Epithelial cell of proximal tubule (primary cell): ENCODE measurements around the gene PPCDC. TPM values are rescaled to one million over a fixed set of nuclear protein-coding genes. Genes with fewer than 3 reads are reported as not detected.

Experiments
- DNase-seq: peaks from one replicate; pipeline ENCODE4 v3.0.0-alpha.2; 2011; ENCODE audit warnings: low read depth
- H3K4me3 ChIP-seq: 2 replicates; pipeline ENCODE4 v1.5.1; 2011; ENCODE audit warnings: low read depth, mild to moderate bottlenecking, low read length
- total RNA-seq: library from RNA; depleted of rRNA; stranded (reverse); fragments of >200 nt; gene quantifications from 2 replicates; pipeline ENCODE4 v1.2.3, GENCODE V29; 2015
- TF ChIP-seq, protein P1 (sequence below): conservative IDR thresholded peaks from 2 replicates; pipeline ENCODE4 v1.5.1; 2012; ENCODE audit warnings: low read depth, mild to moderate bottlenecking, low read length

PPCDC gene
- total RNA-seq, 1 donor from 2014 or later = 26.1 TPM

DNA sequence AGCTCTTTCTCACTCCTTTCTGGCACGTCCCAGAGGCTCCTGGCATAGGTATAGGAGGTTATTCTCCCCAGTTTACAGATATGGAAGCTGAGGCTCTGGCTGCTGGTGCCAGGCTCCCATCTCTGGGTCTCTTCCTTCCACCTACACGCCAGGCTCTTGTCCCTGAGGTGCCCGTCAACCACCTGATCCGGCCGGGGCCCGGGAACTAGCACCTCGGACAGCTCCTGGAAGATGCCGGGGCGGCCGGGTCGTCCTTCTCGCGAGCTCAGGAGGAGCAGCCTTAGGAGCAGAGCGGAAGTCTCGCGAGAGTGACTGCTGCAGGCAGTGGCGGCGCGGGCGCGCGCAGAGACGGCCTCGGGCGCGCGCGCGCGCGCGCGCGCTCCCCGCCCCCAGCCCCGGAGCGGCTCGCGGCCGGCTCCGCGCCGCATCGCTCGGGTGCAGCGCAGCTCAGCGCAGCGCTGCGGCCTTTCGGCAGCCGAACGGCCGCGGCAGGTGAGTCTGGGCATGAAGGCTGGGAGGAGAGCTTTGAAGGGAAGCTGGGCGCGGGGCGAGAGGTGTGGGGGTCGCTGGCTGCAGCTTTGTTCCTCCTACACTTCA lies 28.1 kb upstream of the PPCDC start, which contains the start of gene SCAMP5:
SCAMP5 (plus strand) TSS at position 382 of the 597 bp plus-strand sequence. CDS start 16,277 bp downstream, outside the sequence.
- TF ChIP-seq, protein P1, sequence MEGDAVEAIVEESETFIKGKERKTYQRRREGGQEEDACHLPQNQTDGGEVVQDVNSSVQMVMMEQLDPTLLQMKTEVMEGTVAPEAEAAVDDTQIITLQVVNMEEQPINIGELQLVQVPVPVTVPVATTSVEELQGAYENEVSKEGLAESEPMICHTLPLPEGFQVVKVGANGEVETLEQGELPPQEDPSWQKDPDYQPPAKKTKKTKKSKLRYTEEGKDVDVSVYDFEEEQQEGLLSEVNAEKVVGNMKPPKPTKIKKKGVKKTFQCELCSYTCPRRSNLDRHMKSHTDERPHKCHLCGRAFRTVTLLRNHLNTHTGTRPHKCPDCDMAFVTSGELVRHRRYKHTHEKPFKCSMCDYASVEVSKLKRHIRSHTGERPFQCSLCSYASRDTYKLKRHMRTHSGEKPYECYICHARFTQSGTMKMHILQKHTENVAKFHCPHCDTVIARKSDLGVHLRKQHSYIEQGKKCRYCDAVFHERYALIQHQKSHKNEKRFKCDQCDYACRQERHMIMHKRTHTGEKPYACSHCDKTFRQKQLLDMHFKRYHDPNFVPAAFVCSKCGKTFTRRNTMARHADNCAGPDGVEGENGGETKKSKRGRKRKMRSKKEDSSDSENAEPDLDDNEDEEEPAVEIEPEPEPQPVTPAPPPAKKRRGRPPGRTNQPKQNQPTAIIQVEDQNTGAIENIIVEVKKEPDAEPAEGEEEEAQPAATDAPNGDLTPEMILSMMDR = no peak
- peak; percentile 42 for DNase-seq
- H3K4me3 ChIP-seq = peak within 1 kb of the TSS; percentile 77

DNA sequence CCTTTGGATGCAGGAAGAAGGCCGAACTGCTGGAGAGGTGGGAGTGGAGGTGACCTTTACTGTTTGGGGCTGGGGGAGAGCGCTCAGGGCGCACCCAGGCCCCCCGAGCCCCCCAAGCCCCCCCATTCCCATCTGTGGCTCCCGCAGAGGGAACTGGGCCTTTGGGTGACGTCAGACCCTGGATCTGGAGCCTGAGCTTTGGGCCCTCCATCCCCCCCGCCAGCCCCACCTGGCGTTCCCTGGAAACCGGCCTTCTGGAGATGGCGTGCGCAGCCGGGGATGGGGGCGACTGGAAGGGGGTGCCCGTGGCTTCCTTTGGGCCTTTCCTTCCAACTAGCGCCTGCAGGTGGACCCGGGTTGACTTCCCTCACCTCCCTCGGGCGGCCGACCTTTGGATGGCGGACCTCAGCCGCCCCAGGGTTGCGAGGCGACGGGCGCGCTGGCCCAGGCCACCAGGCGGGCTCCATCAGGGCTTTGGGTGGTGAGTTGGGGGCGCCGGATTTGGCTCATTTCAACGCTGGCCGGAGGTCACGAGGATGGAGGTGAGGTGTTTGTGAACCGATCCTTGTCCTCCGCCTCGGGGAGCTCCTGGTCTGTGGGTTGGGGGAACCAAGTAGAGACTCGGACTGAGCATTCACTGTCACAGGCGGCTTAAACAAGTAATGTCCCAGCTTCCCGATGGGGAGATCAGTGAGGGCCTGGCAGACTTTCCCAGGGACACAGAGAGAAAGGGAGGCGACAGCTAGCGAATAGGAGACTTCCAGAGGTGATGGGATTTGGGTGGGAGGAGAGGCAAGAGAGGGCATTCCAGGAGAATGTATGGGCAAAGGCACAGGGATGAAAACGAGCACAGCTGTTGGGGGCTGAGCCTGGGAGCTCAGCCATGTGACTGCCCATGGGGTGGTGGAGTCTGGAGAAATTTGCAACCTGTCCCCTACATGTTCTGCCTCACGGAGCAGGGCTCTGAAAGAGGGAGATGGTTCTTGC lies 27.3 kb upstream of the PPCDC start:
- DNase-seq = no peak
- H3K4me3 ChIP-seq = peak overlapping the region; percentile 77
- TF ChIP-seq, protein P1 = no peak

DNA sequence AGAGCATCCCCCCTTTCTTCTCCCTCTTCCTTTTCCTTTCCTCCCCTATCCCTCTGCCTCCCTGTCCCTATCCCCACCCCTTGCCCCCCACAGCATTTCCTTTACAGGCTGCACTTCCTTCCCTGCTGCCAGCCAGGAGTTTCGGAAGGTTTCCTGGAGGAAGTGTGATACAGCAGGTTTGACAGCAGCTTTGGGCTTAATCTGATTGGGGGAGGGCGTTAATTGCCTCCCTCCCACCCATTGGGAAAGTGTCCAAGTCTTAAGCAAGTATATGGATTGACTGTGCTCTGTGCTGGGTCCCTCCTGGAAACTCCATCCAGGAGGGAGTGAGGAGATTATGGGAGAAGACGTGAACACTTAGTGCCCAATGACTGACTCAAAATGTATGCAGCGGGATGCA lies 26.2 kb upstream of the PPCDC start:
- TF ChIP-seq, protein P1 = no peak
- no peak overlapping the region for H3K4me3 ChIP-seq
- DNase-seq = no peak

DNA sequence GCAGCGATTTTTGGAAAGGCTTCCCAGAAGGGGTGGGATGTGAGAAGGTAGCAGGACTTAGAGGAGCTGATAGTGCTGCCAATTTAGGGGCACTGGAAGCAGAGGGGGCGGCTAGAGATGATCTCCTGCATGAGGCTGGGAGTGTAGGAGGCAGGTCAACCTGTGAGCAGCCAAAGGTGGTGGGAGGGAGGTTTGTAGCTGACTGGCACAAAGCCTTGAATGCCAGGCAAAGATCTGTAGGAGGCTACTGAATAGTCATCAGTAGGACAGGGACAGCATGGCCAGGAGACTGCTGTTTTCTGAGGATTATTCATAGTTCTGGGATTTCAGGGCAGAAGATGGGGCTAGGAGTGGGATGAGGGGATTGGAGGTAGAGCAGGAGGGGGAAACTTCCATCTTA lies 25.8 kb upstream of the PPCDC start:
- TF ChIP-seq, protein P1 = no peak
- H3K4me3 ChIP-seq = no peak overlapping the region
- no peak for DNase-seq

DNA sequence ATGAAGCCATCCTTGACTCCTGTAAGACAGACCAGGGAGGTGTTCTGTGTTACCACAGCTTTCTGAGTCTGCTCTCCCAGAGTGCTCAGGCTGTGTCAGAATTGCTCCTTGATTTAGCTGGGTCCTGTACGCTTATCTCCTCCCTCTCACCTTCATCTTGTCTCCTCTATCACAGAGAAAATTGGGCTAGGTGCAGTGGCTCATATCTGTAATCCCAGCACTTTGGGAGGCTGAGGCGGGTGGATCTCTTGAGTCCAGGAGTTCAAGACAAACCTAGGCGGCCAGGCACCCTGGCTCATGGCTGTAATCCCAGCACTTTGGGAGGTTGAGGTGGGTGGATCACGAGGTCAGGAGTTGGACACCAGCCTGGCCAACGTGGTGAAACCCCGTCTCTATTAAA lies 22.1 kb upstream of the PPCDC start:
- no peak overlapping the region for H3K4me3 ChIP-seq
- TF ChIP-seq, protein P1 = no peak
- no peak for DNase-seq

DNA sequence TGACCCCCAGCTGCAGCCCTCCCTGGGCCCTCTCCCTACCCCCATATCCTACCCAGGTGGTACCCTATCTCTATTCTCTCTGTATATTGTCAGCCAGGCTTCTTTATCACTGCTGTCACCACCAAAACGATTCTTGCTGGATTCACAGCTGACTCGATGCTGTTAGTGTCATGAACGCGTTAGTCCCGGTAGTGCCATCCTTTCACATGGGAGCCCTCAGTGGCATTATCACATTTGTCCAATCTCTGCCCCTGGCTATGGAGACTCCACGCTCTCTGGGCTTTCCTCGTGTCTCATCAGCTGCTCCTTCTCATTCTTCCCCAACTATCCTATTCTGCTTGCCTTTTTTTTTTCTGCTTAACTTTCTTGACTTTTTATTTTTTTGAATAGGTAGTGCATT lies 21.0 kb upstream of the PPCDC start:
- H3K4me3 ChIP-seq = no peak overlapping the region
- TF ChIP-seq, protein P1 = no peak
- no peak for DNase-seq

DNA sequence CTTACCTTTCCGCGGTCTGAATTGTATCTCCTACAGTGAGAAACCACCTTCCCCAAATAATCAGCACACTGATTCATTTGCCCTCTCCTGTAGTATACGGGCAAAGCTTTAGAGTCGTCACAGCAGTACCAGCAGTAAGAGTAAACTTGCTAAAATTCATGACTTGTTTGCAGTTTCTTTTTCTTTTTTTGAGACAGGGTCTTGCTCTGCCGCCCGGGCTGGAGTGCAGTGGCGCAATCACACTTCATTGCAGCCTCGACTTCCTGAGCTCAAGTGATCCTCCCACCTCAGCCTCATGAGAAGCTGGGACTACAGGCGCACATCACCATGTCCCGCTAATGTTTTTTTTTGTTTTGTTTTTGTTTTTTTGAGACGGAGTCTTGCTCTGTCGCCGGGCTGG lies 16.2 kb upstream of the PPCDC start:
- TF ChIP-seq, protein P1 = no peak
- DNase-seq = no peak
- H3K4me3 ChIP-seq = no peak overlapping the region
